Spinal cord (tissue), 10 donors: Measurements from ENCODE around the gene PAMR1. TPM values are rescaled to one million over a fixed set of nuclear protein-coding genes. Genes with fewer than 3 reads are reported as not detected.

ENCODE experiments used
- DNase-seq, 6 donors: peaks; one replicate each; pipeline versions ENCODE4 v3.0.0 to v3.0.0-alpha.2; 2013 to 2015; ENCODE audit warnings: low spot score in 6 of 6, low read depth in 4 of 6
- H3K27ac ChIP-seq: one replicate; pipeline ENCODE4 v1.5.1; 2013; ENCODE audit warnings: low read depth, low read length, control low read depth
- H3K27me3 ChIP-seq: one replicate; pipeline ENCODE4 v1.6.1; 2013; ENCODE audit warnings: low read length; ENCODE audit not compliant: control insufficient read depth, insufficient read depth
- H3K36me3 ChIP-seq: one replicate; pipeline ENCODE4 v1.6.1; 2013; ENCODE audit warnings: low read length; ENCODE audit not compliant: control insufficient read depth, insufficient read depth
- H3K4me1 ChIP-seq: one replicate; pipeline ENCODE4 v1.6.1; 2013; ENCODE audit warnings: low read length; ENCODE audit not compliant: control insufficient read depth, insufficient read depth
- H3K4me3 ChIP-seq: one replicate; pipeline ENCODE4 v1.5.1; 2013; ENCODE audit warnings: low read depth, low read length, control low read depth
- H3K9me3 ChIP-seq: one replicate; pipeline ENCODE4 v1.6.1; 2013; ENCODE audit warnings: low read length; ENCODE audit not compliant: control insufficient read depth, insufficient read depth
- WGBS: methylation state at CpG from one replicate; pipeline ENCODE4 v1.1.5; 2013; ENCODE audit warnings: missing lambda C conversion rate; ENCODE audit not compliant: insufficient coverage; 5-methylcytosine and 5-hydroxymethylcytosine counted together
- polyA plus RNA-seq, 2 donors: library from polyadenylated mRNA; unstranded; fragments of 120-200 nt; gene quantifications; one replicate each; pipeline ENCODE4 v1.2.1, GENCODE V29; 2013; ENCODE audit not compliant: insufficient read length in 2 of 2
- total RNA-seq, 2 donors: library from RNA; depleted of rRNA in 1 of 2; stranded (reverse); fragments of 120-200 nt in 1 of 2; fragments of >200 nt in 1 of 2; gene quantifications; one replicate each; pipeline versions ENCODE4 v1.2.3 to v1.2.4, GENCODE V29; 2013 to 2014
- donor health status: healthy.

PAMR1 gene
- total and polyA plus RNA-seq, 4 donors = 16.0 to 35.2 (median 20.3) TPM

- Histone ChIP-seq H3K9me3 (no peaks in the 10 kb centered on the region), H3K36me3 (no peaks in the 10 kb centered on the region), H3K27me3 (no peaks in the 10 kb centered on the region), H3K4me1 (no peaks in the 10 kb centered on the region), H3K27ac (no peak overlapping the region), H3K4me3 (no peak overlapping the region)
- DNase-seq = peak in 1 of 6 donors; percentile 47
- WGBS = 44% methylated on average over 3 of the region's 3 CpGs
Measured at GRCh38 chr11:35515224-35515623, 10.2 kb downstream of the PAMR1 start.

DNA sequence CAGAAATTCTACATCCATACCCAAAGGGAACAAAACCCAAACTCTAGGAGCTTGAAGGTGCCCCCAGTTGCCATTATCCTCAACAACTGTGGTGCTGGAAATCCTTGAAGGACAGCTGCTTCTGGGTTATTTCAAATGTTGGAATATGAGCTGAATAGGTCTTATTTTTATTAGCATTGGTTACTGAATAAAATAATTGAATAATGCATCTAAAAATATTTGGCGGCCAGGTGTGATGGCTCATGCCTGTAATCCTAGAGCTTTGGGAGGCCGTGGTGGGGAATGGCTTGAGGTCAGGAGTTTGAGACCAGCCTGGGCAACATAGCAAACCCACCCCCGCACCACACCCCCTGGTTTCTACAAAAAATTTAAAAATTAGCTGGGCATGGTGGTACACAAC is 10.9 kb downstream of the PAMR1 start:
- Histone ChIP-seq H3K4me1 (no peaks in the 10 kb centered on the region), H3K27ac (no peak overlapping the region), H3K9me3 (no peaks in the 10 kb centered on the region), H3K4me3 (no peak overlapping the region), H3K27me3 (no peaks in the 10 kb centered on the region), H3K36me3 (no peaks in the 10 kb centered on the region)
- WGBS = no CpG with 5 or more reads among the region's 3 CpGs
- no peak for DNase-seq

DNA sequence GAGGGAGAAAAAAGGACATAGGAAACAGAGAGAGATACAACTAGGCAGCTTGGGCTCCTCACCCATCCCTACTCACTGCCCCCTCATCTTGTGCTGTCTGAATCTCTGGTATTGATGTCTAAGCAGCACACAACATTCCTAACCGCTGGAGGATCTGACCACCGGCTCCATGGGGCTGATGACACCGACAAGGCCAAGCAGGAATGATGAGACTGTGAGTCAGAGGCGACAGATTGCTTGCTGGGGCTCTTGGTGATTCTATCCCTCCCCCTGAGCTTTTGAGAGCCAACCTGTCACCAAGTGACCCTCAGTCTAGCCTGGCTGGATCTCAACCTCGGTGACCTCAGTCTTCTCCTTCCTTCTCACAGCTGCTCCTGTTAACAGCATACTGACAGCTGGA is 13.8 kb downstream of the PAMR1 start:
- Histone ChIP-seq H3K4me3 (no peak overlapping the region), H3K27me3 (no peaks in the 10 kb centered on the region), H3K36me3 (no peaks in the 10 kb centered on the region), H3K4me1 (no peaks in the 10 kb centered on the region), H3K9me3 (peaks cover 1% of the 10 kb centered on the region), H3K27ac (no peak overlapping the region)
- no peak for DNase-seq
- 78% methylated on average over 4 of the region's 5 CpGs for WGBS

GRCh38 chr11:35507688-35508087 is 17.7 kb downstream of the PAMR1 start:
- Histone ChIP-seq H3K4me3 (no peak overlapping the region), H3K27me3 (no peaks in the 10 kb centered on the region), H3K27ac (no peak overlapping the region), H3K36me3 (no peaks in the 10 kb centered on the region), H3K4me1 (no peaks in the 10 kb centered on the region), H3K9me3 (peaks cover 1% of the 10 kb centered on the region)
- WGBS = 100% methylated on average over 1 of the region's 2 CpGs
- no peak for DNase-seq

DNA sequence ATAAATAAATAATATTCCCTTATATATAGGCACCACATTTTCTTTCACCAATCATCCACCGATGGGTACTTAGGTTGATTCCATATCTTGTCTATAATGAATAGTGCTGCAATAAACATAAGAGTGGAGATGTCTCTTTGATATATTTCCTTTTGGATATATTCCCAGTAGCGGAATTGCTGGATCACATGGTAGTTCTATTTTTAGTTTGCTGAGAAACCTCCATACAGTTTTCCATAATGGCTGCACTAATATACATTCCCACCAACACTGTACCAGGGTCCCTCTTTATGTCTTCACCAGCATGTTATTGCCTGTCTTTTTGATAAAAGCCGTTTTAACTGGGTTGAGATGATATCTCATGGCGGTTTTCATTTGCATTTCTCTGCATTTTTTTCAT is 23.6 kb downstream of the PAMR1 start:
- Histone ChIP-seq H3K4me1 (no peaks in the 10 kb centered on the region), H3K9me3 (no peaks in the 10 kb centered on the region), H3K27me3 (no peaks in the 10 kb centered on the region), H3K27ac (no peak overlapping the region), H3K4me3 (no peak overlapping the region), H3K36me3 (no peaks in the 10 kb centered on the region)
- no CpG with 5 or more reads among the region's 4 CpGs for WGBS
- DNase-seq = no peak

GRCh38 chr11:35500744-35501143 is 24.7 kb downstream of the PAMR1 start:
- no peaks in the 10 kb centered on the region for H3K9me3 ChIP-seq

GRCh38 chr11:35496416-35496815 is 29.0 kb downstream of the PAMR1 start:
- Histone ChIP-seq H3K27ac (no peak overlapping the region), H3K36me3 (no peaks in the 10 kb centered on the region), H3K9me3 (no peaks in the 10 kb centered on the region), H3K27me3 (no peaks in the 10 kb centered on the region), H3K4me3 (no peak overlapping the region), H3K4me1 (peaks cover 3% of the 10 kb centered on the region)
- peak in 1 of 6 donors; percentile 71 for DNase-seq
- WGBS = no CpG with 5 or more reads among the region's 1 CpG

More at GRCh38 chr11:35500744-35501143, 24.7 kb downstream of the PAMR1 start:
- H3K4me1 ChIP-seq = no peaks in the 10 kb centered on the region
- no peak for DNase-seq
- H3K36me3 ChIP-seq = no peaks in the 10 kb centered on the region
- no peak overlapping the region for H3K27ac ChIP-seq
- H3K27me3 ChIP-seq = no peaks in the 10 kb centered on the region
- H3K4me3 ChIP-seq = no peak overlapping the region

- Histone ChIP-seq H3K27me3 (no peaks in the 10 kb centered on the region), H3K27ac (no peak overlapping the region), H3K9me3 (no peaks in the 10 kb centered on the region), H3K36me3 (no peaks in the 10 kb centered on the region), H3K4me1 (peaks cover 3% of the 10 kb centered on the region), H3K4me3 (no peak overlapping the region)
- 76% methylated on average over 2 of the region's 5 CpGs for WGBS
- DNase-seq = peak in 1 of 6 donors; percentile 55
Measured at GRCh38 chr11:35494957-35495490, 30.4 kb downstream of the PAMR1 start.

DNA sequence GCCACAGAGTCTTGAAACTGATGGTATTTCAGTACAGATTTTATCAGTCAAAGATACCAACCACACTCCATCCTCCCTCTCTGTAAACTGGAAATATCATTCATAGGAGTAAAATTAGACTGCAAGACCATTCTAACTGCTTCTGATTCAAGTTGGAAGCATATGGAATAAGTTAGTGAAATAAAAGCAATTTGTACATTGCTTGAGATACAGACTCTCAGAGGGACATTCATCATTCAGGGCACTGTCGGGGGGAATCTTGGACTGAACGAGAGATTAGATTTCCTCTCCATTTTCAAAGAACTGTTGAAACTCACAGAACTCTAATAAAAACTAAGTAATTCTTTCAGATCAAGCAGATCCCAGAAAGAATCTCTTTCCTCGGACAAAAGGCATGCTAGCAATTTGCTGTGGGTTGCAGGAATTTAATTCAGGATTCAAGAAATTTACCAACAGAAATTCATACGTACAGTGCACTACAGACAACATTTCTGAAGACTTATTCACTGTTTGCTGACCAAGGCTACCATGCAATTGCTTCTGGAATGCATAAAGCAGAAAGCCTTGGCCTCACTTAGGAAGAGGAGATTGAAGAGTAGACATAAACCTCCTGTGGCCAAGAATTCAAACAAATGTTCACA is 34.1 kb downstream of the PAMR1 start:
- H3K4me3 ChIP-seq = no peak overlapping the region
- 10% methylated on average over 2 of the region's 4 CpGs for WGBS
- peaks cover 6% of the 10 kb centered on the region for H3K4me1 ChIP-seq
- H3K27me3 ChIP-seq = no peaks in the 10 kb centered on the region
- H3K9me3 ChIP-seq = no peaks in the 10 kb centered on the region
- no peaks in the 10 kb centered on the region for H3K36me3 ChIP-seq
- DNase-seq = no peak
- peak overlapping the region; percentile 33 for H3K27ac ChIP-seq

DNA sequence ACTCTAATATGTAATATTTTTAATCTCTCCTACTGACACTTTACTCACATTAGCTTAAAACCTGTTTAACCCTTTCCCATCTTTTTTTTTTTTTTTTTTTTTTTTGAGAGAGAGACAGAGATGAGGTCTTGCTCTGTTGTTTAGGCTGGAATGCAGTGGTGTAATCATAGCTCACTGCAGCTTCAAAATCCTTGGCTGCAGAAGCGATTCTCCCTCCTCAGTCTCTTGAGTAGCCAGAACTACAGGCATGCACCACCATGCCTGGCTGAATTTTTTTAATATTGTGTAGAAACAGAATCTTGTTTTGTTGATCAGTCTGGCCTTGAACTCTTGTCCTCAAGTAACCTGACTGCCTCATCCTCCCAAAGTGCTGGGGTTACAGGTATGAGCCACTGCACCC is 37.3 kb downstream of the PAMR1 start:
- no peak overlapping the region for H3K4me3 ChIP-seq
- no peak overlapping the region for H3K27ac ChIP-seq
- H3K36me3 ChIP-seq = no peaks in the 10 kb centered on the region
- peaks cover 9% of the 10 kb centered on the region for H3K4me1 ChIP-seq
- no peaks in the 10 kb centered on the region for H3K9me3 ChIP-seq
- DNase-seq = no peak
- no peaks in the 10 kb centered on the region for H3K27me3 ChIP-seq
- no CpG with 5 or more reads among the region's 1 CpG for WGBS
